Right renal cortex interstitium (tissue), 3 donors: ENCODE measurements around the gene MLEC. TPM values are rescaled to one million over a fixed set of nuclear protein-coding genes. Genes with fewer than 3 reads are reported as not detected.

Experiments used
- DNase-seq, 3 donors: peaks; one replicate each; pipeline ENCODE4 v3.0.0-alpha.2; 2013; ENCODE audit warnings: low read depth in 3 of 3, low spot score in 2 of 3
- polyA plus RNA-seq, 3 donors: library from polyadenylated mRNA; unstranded; fragments of 120-200 nt; gene quantifications; one replicate each; pipeline ENCODE4 v1.2.1, GENCODE V29; 2013; ENCODE audit not compliant: insufficient read length in 3 of 3

Gene MLEC
- polyA plus RNA-seq, 3 donors = 177 to 191 (median 185) TPM

DNA sequence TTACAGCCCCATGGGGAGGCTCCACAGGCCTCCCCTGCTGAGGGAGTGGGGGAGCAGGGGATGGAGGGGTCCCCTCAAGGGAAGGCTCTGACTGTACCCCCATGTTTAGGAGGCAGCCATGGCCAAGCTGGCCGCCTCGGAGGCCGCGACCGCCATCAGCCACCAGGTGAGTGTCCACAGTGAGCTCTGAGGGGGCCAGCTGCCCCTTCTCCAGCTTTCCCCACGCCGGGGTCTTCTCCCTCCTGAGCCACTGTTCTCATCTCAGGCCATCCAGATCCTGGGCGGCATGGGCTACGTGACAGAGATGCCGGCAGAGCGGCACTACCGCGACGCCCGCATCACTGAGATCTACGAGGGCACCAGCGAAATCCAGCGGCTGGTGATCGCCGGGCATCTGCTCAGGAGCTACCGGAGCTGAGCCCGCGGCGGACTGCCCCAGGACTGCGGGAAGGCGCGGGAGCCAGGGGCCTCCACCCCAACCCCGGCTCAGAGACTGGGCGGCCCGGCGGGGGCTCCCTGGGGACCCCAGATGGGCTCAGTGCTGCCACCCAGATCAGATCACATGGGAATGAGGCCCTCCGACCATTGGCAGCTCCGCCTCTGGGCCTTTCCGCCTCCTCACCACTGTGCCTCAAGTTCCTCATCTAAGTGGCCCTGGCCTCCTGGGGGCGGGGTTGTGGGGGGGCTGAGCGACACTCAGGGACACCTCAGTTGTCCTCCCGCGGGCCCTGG lies 52.2 kb downstream of the MLEC start:
- DNase-seq = no peak

DNA sequence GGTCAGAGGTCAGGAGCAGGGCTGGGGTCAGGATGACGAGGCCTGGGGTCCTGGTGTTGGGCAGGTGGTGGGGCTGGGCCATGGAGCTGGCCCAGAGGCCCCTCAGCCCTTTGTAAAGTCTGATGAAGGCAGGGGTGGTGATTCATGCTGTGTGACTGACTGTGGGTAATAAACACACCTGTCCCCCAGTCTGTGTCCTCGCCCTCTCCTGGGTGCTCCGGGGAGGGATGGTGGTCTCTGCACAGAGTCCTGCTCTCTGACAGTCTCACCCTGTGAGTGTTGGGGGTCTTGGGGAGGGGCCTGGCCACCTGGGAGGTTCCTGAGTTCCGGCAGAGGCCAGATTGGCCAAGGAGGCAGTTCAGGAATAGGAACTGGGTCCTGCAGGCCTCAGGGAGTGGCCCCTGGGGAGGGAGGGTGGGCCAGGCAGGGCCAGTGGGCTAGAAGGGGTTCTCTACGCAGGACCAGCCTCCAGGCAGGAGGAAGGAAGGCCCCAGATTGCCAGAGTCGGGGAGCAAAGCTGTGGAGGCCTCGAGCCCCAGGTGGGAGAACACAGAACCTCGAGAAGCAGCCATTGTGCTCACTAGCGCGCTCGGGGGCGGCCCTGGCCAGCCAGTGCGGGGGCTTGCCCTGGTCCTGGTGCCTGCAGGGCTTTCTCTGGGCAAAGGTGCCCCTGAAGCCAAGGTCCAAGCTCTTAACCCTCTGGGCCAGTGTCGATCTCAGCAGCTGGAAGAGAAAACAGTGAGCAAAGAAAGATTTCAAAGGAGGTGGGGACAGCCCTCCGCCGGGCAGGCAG lies 53.1 kb downstream of the MLEC start:
- no peak for DNase-seq

DNA sequence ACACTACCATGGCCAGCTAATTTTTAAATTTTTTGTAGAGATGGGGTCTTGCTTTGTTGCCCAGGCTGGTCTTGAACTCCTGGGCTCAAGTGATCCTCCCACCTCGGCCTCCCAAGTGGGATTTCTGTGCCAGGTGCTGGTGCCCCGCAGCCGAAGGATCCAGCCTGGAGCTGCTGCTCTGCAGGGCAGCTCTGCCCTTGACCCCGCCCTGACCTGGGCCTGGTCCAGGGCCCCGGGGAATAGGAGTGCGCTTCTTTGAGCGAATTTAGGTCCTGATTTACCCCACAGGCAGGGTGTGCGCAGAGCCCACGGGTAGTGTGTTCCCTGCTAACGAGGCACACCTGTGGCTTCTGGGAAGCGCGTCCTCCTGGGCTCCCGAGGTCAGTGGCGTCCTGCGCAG lies 53.9 kb downstream of the MLEC start:
- no peak for DNase-seq

DNA sequence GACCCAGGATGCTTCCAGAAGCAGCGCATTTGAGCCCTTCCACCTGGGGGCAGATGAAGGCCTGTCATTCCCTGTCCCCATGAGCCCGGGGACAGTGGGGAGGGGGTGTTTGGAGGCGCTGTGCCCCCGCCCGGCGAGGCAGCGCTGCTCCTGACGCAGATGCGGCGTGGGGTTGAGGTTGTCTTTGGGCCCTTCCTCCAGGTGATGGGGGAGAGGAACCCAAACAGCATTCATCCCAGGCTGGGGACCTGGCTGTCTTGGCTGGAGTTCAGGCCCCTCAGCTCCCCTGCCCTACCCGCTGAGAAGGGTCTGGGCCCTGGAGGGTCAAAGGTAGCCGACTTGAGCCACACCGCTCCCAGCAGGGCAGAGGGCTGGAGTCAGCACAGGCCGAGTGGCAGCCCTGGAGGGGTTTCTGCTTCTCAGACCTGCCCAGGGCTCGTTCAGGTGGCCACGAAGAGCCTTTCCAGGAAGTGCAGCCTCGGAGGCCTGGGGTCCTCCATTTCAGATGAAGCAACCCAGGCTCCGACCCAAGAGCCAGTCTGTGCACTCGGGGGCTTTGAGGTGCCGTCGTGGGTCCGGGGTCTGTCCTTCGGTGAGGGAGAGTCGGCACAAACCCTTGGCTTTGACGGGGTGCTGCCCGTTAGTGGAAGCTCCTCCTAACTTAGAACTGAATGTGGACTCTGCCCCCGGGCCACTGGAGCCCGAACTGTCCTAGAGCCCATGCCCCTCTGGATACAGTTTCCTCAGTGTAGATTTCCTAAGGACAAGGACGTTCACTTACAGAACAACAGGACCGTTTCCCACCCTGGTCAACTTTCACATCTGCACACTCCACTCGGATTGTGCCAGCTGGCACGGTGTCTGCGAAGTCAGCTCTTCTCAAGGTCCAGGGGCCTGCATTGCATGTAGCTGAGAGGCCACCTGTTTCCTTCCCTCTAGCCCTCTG lies 54.8 kb downstream of the MLEC start:
- no peak for DNase-seq

DNA sequence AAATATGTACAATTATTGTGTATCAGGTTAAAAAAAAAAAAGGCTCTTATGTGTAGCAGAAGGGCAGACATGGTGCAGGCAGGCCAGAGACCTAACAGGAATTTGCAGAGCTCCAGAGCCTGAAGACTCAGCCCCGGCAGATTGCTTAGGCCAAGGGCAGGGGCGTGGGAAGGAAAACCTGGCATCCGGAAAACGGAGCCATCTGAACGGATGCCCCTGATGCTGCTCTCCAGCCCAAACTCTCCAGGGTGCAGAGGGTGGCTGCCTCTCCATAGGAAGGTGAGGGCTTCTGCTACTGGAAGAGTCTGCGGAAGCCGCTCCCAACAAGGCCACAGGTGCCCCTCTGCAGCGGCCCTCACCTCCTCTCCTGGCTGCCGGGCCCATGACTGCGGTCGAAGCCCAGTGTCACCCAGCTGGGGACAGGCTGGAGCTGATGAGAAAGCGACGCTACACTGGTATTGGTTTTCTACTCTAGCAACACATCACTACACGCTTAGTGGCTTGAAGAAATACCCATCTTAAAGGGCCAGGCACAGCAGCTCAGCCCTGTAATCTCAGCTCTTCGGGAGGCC lies 58.1 kb downstream of the MLEC start:
- no peak for DNase-seq

DNA sequence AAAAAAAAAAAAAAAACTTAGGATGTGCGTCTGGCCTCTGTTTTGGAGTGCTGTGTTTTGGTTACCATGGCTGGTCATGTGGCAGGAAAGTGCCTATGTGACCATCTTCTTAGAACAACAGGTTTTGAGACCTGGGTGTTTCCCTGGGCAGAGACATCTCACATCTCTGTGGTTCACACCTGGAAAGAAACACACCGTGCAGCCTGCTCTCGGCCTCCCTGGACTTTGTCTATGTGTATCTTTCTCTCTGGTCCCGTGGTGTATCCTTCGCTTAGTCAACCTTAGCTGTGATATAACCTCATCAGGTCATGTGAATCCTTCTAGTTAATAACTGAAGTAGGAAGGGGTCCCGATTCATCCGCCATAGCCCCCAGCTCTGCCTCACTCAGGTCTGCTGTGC lies 61.3 kb downstream of the MLEC start:
- no peak for DNase-seq

DNA sequence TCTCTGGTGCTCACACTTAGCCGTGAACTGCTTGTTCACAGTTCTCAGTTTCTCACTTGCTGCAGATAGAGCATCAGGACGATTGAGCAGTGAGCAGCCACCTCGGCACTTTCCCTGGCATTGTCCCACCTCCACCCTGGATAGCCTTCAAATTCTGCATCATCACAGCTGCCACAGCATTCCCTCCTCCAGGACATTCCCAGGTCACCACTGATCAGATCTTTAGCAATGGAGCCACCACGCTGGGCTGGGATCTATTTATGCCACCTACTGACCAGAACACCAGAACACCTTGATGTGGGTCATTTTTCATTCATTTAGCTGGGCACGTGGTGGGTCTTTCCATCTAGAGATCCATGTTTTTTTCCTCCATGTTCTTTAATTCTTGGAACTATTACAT lies 62.3 kb downstream of the MLEC start:
- no peak for DNase-seq

DNA sequence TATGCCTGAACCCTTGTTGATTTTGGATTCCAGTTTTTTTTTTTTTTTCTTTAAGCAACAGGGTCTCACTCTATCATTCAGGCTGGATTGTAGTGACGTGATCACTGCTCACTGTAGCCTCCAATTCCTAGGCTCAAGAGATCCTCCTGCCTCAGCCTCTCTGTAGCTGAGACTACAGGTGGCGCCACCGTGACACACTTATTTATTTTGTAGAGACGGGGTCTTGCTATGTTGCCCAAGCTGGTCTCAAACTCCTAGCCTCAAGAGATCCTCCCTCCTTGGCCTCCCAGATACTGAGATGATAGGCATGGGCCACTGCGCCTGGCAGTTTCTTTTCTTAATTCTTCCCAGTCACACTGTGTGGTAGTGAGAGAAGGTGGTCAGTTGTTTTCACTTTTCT lies 63.9 kb downstream of the MLEC start:
- DNase-seq = no peak

DNA sequence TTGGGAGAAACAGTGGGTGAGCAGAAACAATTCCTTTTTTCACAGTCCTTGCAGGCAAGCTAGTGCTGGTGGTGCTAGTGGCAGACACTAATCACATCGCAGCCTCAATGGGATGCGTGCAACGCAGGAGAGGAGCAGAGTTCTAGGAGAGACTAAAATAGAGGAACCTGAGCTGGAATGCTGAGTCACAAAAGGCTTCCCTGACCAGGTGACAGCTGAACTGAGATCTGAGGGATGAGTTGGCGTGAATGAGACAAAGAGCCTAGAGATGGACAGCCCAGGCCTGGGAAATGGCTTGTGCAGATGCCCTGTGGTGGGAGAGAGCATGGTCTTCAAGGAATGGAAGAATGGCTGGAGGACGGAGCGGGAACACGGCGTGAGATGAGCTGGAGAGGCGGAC lies 64.4 kb downstream of the MLEC start:
- DNase-seq = no peak

Other genes starting within 250 kb of the MLEC start
- 100 to 1,000 TPM; 293 to 339 (median 323) TPM for gene COX6A1, start 249.0 kb upstream of the MLEC start, polyA plus RNA-seq
- gene TRIAP1, start 240.8 kb upstream of the MLEC start, polyA plus RNA-seq = 10 to 100 TPM; 45.7 to 50.4 (median 49.2) TPM
- 10 to 100 TPM; 32.7 to 34.3 (median 33.9) TPM for gene GATC, start 240.7 kb upstream of the MLEC start, polyA plus RNA-seq
- gene SRSF9, start 217.4 kb upstream of the MLEC start, polyA plus RNA-seq = 100 to 1,000 TPM; 204 to 236 (median 228) TPM
- gene DYNLL1, start 191.0 kb upstream of the MLEC start, polyA plus RNA-seq = 100 to 1,000 TPM; 480 to 578 (median 536) TPM
- gene COQ5, start 158.0 kb upstream of the MLEC start, polyA plus RNA-seq = 10 to 100 TPM; 65.0 to 75.4 (median 68.3) TPM
- gene RNF10, start 152.8 kb upstream of the MLEC start, polyA plus RNA-seq = 100 to 1,000 TPM; 237 to 303 (median 280) TPM
- gene POP5, start 105.7 kb upstream of the MLEC start, polyA plus RNA-seq = 10 to 100 TPM; 45.9 to 54.5 (median 47.4) TPM
- 1 to 10 TPM; 5.6 to 6.4 (median 5.8) TPM for gene CABP1, start 46.5 kb upstream of the MLEC start, polyA plus RNA-seq
- 10 to 100 TPM; 77.5 to 88.9 (median 81.4) TPM for gene UNC119B, start 23.3 kb downstream of the MLEC start, polyA plus RNA-seq
- 10 to 100 TPM; 15.8 to 19.9 (median 16.8) TPM for gene ACADS, start 38.7 kb downstream of the MLEC start, polyA plus RNA-seq
- gene SPPL3, start 217.2 kb downstream of the MLEC start, polyA plus RNA-seq = 10 to 100 TPM; 85.2 to 87.3 (median 85.6) TPM